HG03460 (cell line): ENCODE measurements around the gene CD200R1.

Source experiments
- ATAC-seq: cut with Tn5 transposase; IDR thresholded peaks from one replicate; pipeline ENCODE4 v1.9.1; 2021; ENCODE audit not compliant: unreplicated experiment

The CD200R1 gene

GRCh38 chr3:112974894-112975293, at the start of gene CD200R1:
CD200R1 (minus strand) TSS chr3:112975103; CDS start chr3:112974857, 246 bp downstream.
- ATAC-seq = no peak

GRCh38 chr3:113021471-113021870, 46.6 kb upstream of the CD200R1 start:
- no peak for ATAC-seq

GRCh38 chr3:113019182-113020137, 44.6 kb upstream of the CD200R1 start:
- ATAC-seq = peak; percentile 94

GRCh38 chr3:113018536-113019181, 43.8 kb upstream of the CD200R1 start:
- no peak for ATAC-seq

GRCh38 chr3:113013593-113013992, 38.7 kb upstream of the CD200R1 start:
- ATAC-seq = no peak

- no peak for ATAC-seq
Measured at GRCh38 chr3:113008117-113008516, 33.2 kb upstream of the CD200R1 start.

- ATAC-seq = no peak
Measured at GRCh38 chr3:113006359-113007056, 31.6 kb upstream of the CD200R1 start.

- no peak for ATAC-seq
Measured at GRCh38 chr3:113005611-113006010, 30.7 kb upstream of the CD200R1 start.

GRCh38 chr3:113002679-113003078, 27.8 kb upstream of the CD200R1 start:
- ATAC-seq = no peak

GRCh38 chr3:113002037-113002436, 27.1 kb upstream of the CD200R1 start:
- no peak for ATAC-seq

GRCh38 chr3:113000691-113001090, 25.8 kb upstream of the CD200R1 start:
- ATAC-seq = no peak

- no peak for ATAC-seq
Measured at GRCh38 chr3:112995800-112996199, 20.9 kb upstream of the CD200R1 start.

GRCh38 chr3:112990672-112991602, 16.0 kb upstream of the CD200R1 start, which contains the start of gene GTPBP8:
GTPBP8 (plus strand) TSS chr3:112990984; CDS start chr3:112991000, 16 bp downstream.
- ATAC-seq = peak; percentile 94

GRCh38 chr3:112987710-112988334, 12.9 kb upstream of the CD200R1 start:
- ATAC-seq = no peak

- no peak for ATAC-seq
Measured at GRCh38 chr3:112984485-112984884, 9.6 kb upstream of the CD200R1 start.

- ATAC-seq = no peak
Measured at GRCh38 chr3:112982710-112983109, 7.8 kb upstream of the CD200R1 start.

GRCh38 chr3:112980080-112980479, 5.2 kb upstream of the CD200R1 start:
- ATAC-seq = no peak

GRCh38 chr3:112979244-112979832, 4.4 kb upstream of the CD200R1 start:
- no peak for ATAC-seq

- ATAC-seq = no peak
Measured at GRCh38 chr3:112976953-112977352, 2.0 kb upstream of the CD200R1 start.
